SK-N-MC (cell line): ENCODE data around the gene TXNDC11.

Experiments used
- EZH2 ChIP-seq: fragments of 200-600 bp; sonication (generic); IDR thresholded peaks from one replicate; pipeline ENCODE4 v1.6.1; 2017; ENCODE audit warnings: antibody characterized with exemption
- FOXP2 ChIP-seq: optimal IDR thresholded peaks from 2 replicates; pipeline ENCODE3; 2011; ENCODE audit warnings: mild to moderate bottlenecking, moderate library complexity; ENCODE audit not compliant: insufficient read depth; ENCODE audit errors: extremely low read length, control extremely low read depth
- POLR2AphosphoS5 ChIP-seq: IDR thresholded peaks from 2 replicates; pipeline ENCODE4 v1.6.1; 2012; ENCODE audit warnings: mild to moderate bottlenecking, low read depth, low read length, borderline replicate concordance

DNA sequence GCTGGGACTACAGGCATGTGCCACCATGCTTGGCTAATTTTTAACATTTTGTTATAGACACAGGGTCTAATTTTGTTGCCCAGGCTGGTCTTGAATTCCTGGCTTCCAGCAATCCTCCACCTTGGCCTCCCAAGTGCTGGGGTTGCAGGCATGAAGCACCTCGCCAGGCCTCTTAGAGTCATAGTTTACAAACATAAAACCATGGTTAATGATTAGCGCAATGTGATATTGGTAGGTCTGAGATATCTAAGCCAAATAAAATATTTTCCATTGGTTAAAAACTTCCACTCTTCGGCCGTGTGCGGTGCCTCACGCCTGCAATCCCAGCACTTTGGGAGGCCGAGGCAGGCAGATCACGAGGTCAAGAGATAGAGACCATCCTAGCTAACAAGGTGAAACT, 16.6 kb downstream of the TXNDC11 start:
- TF ChIP-seq POLR2AphosphoS5 = no peak
- no peak for TF ChIP-seq EZH2
- no peak for TF ChIP-seq FOXP2
